Skeletal muscle satellite cell (primary cell): ENCODE measurements around the gene TSPAN1. TPM values are rescaled to one million over a fixed set of nuclear protein-coding genes. Genes with fewer than 3 reads are reported as not detected.
"Not testable (repeated sequence)": the region's sequence is repeated elsewhere in the genome, so short reads cannot be mapped to it uniquely, and the experiment has no call there.

Experiments
- H3K27me3 ChIP-seq: 2 replicates; pipeline ENCODE4 v1.7.0; 2013; ENCODE audit warnings: low read length; ENCODE audit not compliant: control insufficient read depth, insufficient read depth
- H3K36me3 ChIP-seq: 2 replicates; pipeline ENCODE4 v1.7.0; 2013; ENCODE audit warnings: mild to moderate bottlenecking, control low read depth, low read length; ENCODE audit not compliant: insufficient read depth
- H3K4me1 ChIP-seq: 2 replicates; pipeline ENCODE4 v1.7.0; 2013; ENCODE audit warnings: low read length; ENCODE audit not compliant: control insufficient read depth, insufficient read depth
- H3K4me2 ChIP-seq: 2 replicates; pipeline ENCODE4 v1.7.0; 2013; ENCODE audit warnings: mild to moderate bottlenecking, low read length
- H3K4me3 ChIP-seq: 2 replicates; pipeline ENCODE4 v1.7.0; 2013; ENCODE audit warnings: low read length
- H3K9ac ChIP-seq: 2 replicates; pipeline ENCODE4 v1.7.0; 2013; ENCODE audit warnings: mild to moderate bottlenecking, low read depth, low read length, moderate library complexity
- H3K9me3 ChIP-seq: replicated peaks from 2 replicates; pipeline ENCODE4 v1.7.0; 2013; ENCODE audit warnings: mild to moderate bottlenecking, control low read depth, low read length
- small RNA-seq: library from RNA; depleted of rRNA; stranded (forward); fragments of <200 nt; gene quantifications from one replicate; pipeline ENCODE3, GENCODE V24; 2012

The TSPAN1 gene

GRCh38 chr1:46223472-46223943 is 48.6 kb downstream of the TSPAN1 start:
- H3K4me3 ChIP-seq = no peak overlapping the region
- no peaks in the 10 kb centered on the region for H3K27me3 ChIP-seq
- H3K9me3 ChIP-seq = no peaks in the 10 kb centered on the region
- no peak overlapping the region for H3K9ac ChIP-seq
- peaks cover 3% of the 10 kb centered on the region for H3K4me1 ChIP-seq
- peaks cover 6% of the 10 kb centered on the region for H3K36me3 ChIP-seq
- no peak overlapping the region for H3K4me2 ChIP-seq

- H3K4me2 ChIP-seq = no peak overlapping the region
- no peak overlapping the region for H3K9ac ChIP-seq
- no peaks in the 10 kb centered on the region for H3K9me3 ChIP-seq
- peaks cover 3% of the 10 kb centered on the region for H3K36me3 ChIP-seq
- H3K27me3 ChIP-seq = no peaks in the 10 kb centered on the region
- no peak overlapping the region for H3K4me3 ChIP-seq
- peaks cover 3% of the 10 kb centered on the region for H3K4me1 ChIP-seq
Measured at GRCh38 chr1:46224966-46225365, 50.1 kb downstream of the TSPAN1 start.

- H3K4me3 ChIP-seq, H3K36me3 ChIP-seq, H3K9me3 ChIP-seq, H3K4me2 ChIP-seq, H3K4me1 ChIP-seq, H3K9ac ChIP-seq, H3K27me3 ChIP-seq: not testable (repeated sequence)
Measured at GRCh38 chr1:46231231-46231630, 56.3 kb downstream of the TSPAN1 start.

Small RNA genes lying within 50 kb of the gene (small RNA-seq; reads per million reads assigned to genes)
- gene AL672043.1 = not detected
